GM12878 (cell line): ENCODE data around the gene PRIMPOL. TPM values are rescaled to one million over a fixed set of nuclear protein-coding genes. Genes with fewer than 3 reads are reported as not detected.

Source experiments
- BACH1 ChIP-seq: fragments of 450-650 bp; IDR thresholded peaks from 2 replicates; pipeline ENCODE4 v1.6.1; 2017; ENCODE audit warnings: mild to moderate bottlenecking, borderline replicate concordance
- BCL11A ChIP-seq: IDR thresholded peaks from 2 replicates; pipeline ENCODE4 v1.6.1; 2011; ENCODE audit warnings: low read depth, low read length
- CREM ChIP-seq: IDR thresholded peaks from 2 replicates; pipeline ENCODE4 v1.6.1; 2014; ENCODE audit warnings: antibody characterized with exemption, low read depth
- EED ChIP-seq: sonication (generic); IDR thresholded peaks from 2 replicates; pipeline ENCODE4 v1.6.1; 2016; ENCODE audit warnings: antibody characterized with exemption, low read depth
- ESRRA ChIP-seq: IDR thresholded peaks from 2 replicates; pipeline ENCODE4 v1.6.1; 2012; ENCODE audit warnings: mild to moderate bottlenecking, low read length, improper control_type of control experiment
- FOXM1 ChIP-seq: IDR thresholded peaks from 2 replicates; pipeline ENCODE4 v1.6.1; 2012; ENCODE audit warnings: low read depth, mild to moderate bottlenecking, inconsistent platforms, low read length, moderate library complexity
- HDGF ChIP-seq: fragments of 450-650 bp; IDR thresholded peaks from 2 replicates; pipeline ENCODE4 v1.6.1; 2016; ENCODE audit warnings: antibody characterized with exemption
- KAT2A ChIP-seq: conservative IDR thresholded peaks from 2 replicates; pipeline ENCODE4 v1.6.1; 2011; ENCODE audit warnings: low read depth, low read length; ENCODE audit not compliant: control insufficient read depth
- MTA3 ChIP-seq: IDR thresholded peaks from 2 replicates; pipeline ENCODE4 v1.6.1; 2012; ENCODE audit warnings: low read length, inconsistent platforms, borderline replicate concordance
- MYC ChIP-seq: IDR thresholded peaks from 2 replicates; pipeline ENCODE4 v1.6.1; 2011; ENCODE audit warnings: mild to moderate bottlenecking, low read length, moderate library complexity, inconsistent platforms; ENCODE audit not compliant: insufficient read depth, insufficient replicate concordance, insufficient read length, severe bottlenecking
- NFIC ChIP-seq: IDR thresholded peaks from 2 replicates; pipeline ENCODE4 v1.6.1; 2012; ENCODE audit warnings: low read depth, mild to moderate bottlenecking, inconsistent platforms, low read length, moderate library complexity
- PAX8 ChIP-seq: fragments of 450-650 bp; IDR thresholded peaks from 2 replicates; pipeline ENCODE4 v1.6.1; 2017; ENCODE audit warnings: mild to moderate bottlenecking, moderate library complexity
- RELA ChIP-seq: fragments of 450-650 bp; IDR thresholded peaks from 2 replicates; pipeline ENCODE4 v1.8.0; 2014; ENCODE audit warnings: borderline replicate concordance; ENCODE audit not compliant: partially characterized antibody
- SRF ChIP-seq, 2 experiments: IDR thresholded peaks; 2 replicates each; pipeline ENCODE4 v1.6.1; 2011; ENCODE audit warnings: low read depth in 2 of 2, low read length in 2 of 2, mild to moderate bottlenecking in 1 of 2, moderate library complexity in 1 of 2
- TAF1 ChIP-seq: IDR thresholded peaks from 2 replicates; pipeline ENCODE4 v1.6.1; 2011; ENCODE audit warnings: mild to moderate bottlenecking, low read depth, low read length, borderline replicate concordance
- WRNIP1 ChIP-seq: IDR thresholded peaks from 2 replicates; pipeline ENCODE4 v1.6.1; 2011; ENCODE audit warnings: low read depth, low read length, improper control_type of control experiment, borderline replicate concordance
- YBX1 ChIP-seq: fragments of 450-650 bp; IDR thresholded peaks from 2 replicates; pipeline ENCODE4 v1.6.1; 2016; ENCODE audit warnings: antibody characterized with exemption
- ZNF384 ChIP-seq: IDR thresholded peaks from 2 replicates; pipeline ENCODE4 v1.6.1; 2012; ENCODE audit warnings: low read depth, mild to moderate bottlenecking, low read length, improper control_type of control experiment, borderline replicate concordance
- polyA plus RNA-seq, 11 experiments: library from polyadenylated mRNA; depleted of rRNA in 4 of 11; unstranded in 6 of 11; stranded (reverse) in 5 of 11; fragments of >200 nt; fragmentation: Nextera tagmentation in 4 of 11; fragmentation: Illumina TruSeq in 1 of 11; extraction: Ambion mirVana in 4 of 11; extraction: Trizol in 1 of 11; gene quantifications; 1 replicate in 1 of 11; 2 replicates in 10 of 11; pipeline versions ENCODE4 v1.2.1 to v1.2.3, GENCODE V29; 2011 to 2016; ENCODE audit warnings: inconsistent platforms in 2 of 11, missing spikeins in 2 of 11, low read depth in 1 of 11
- total RNA-seq, 4 experiments: library from RNA; depleted of rRNA in 3 of 4; stranded (reverse); fragments of >200 nt in 3 of 4; fragmentation: Illumina TruSeq in 1 of 4; extraction: Trizol in 1 of 4; gene quantifications; 2 replicates each; pipeline versions ENCODE4 v1.2.1 to v1.2.3, GENCODE V29; 2013 to 2021
- TF ChIP-seq, protein P1 (sequence below): fragments of 450-650 bp; IDR thresholded peaks from 2 replicates; pipeline ENCODE4 v1.6.1; 2017; ENCODE audit warnings: mild to moderate bottlenecking, moderate library complexity
- TF ChIP-seq, protein P2 (sequence below): fragments of 450-650 bp; IDR thresholded peaks from 2 replicates; pipeline ENCODE4 v1.6.1; 2017; ENCODE audit warnings: mild to moderate bottlenecking, low read depth, inconsistent platforms; ENCODE audit not compliant: poor library complexity, severe bottlenecking
- TF ChIP-seq, protein P3 (sequence below): fragments of 450-650 bp; IDR thresholded peaks from 2 replicates; pipeline ENCODE4 v1.6.1; 2017; ENCODE audit warnings: mild to moderate bottlenecking, moderate library complexity

The PRIMPOL gene
- total and polyA plus RNA-seq, 10 of the 15 experiments (the other 5 are each of a cell fraction or from before 2014, with no cell fraction given): 10.6 to 23.7 (median 14.0) TPM

DNA sequence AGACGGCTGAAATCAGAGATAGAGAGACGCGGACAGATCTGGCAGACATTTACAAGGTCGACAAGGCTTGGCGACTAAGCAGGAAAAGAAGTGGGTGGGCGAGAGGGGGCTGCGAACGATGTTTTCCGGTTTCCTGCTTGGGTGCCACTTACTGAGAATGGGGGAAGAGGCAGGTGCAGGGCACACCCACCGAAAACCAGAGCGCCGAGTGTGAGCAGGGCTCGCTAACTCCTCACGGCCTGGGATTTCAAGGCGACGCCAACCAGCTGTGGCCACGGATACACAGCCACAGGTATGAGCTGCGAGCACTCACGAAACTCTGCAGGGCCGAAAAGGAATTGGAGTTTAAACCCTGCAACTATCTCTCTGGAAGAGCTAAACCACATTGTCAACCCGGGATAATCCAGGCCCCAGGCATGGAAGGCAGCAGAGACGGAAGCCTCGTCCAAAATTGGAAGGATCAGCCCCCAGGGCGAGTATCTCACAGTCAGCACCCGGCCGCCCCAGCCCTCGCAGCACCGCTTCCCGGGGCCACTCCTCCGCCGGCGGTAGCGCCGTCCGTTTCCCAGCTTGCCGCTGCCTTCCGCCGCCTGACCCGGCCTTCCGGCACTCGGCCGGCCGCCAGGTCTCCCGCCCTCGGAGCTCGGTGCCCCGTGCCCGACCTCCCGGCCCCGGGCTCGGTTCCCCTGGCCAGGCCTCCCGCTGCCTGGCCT is 1.1 kb upstream of the PRIMPOL start (continued):
- TF ChIP-seq, protein P1, sequence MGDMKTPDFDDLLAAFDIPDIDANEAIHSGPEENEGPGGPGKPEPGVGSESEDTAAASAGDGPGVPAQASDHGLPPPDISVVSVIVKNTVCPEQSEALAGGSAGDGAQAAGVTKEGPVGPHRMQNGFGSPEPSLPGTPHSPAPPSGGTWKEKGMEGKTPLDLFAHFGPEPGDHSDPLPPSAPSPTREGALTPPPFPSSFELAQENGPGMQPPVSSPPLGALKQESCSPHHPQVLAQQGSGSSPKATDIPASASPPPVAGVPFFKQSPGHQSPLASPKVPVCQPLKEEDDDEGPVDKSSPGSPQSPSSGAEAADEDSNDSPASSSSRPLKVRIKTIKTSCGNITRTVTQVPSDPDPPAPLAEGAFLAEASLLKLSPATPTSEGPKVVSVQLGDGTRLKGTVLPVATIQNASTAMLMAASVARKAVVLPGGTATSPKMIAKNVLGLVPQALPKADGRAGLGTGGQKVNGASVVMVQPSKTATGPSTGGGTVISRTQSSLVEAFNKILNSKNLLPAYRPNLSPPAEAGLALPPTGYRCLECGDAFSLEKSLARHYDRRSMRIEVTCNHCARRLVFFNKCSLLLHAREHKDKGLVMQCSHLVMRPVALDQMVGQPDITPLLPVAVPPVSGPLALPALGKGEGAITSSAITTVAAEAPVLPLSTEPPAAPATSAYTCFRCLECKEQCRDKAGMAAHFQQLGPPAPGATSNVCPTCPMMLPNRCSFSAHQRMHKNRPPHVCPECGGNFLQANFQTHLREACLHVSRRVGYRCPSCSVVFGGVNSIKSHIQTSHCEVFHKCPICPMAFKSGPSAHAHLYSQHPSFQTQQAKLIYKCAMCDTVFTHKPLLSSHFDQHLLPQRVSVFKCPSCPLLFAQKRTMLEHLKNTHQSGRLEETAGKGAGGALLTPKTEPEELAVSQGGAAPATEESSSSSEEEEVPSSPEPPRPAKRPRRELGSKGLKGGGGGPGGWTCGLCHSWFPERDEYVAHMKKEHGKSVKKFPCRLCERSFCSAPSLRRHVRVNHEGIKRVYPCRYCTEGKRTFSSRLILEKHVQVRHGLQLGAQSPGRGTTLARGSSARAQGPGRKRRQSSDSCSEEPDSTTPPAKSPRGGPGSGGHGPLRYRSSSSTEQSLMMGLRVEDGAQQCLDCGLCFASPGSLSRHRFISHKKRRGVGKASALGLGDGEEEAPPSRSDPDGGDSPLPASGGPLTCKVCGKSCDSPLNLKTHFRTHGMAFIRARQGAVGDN: no peak
- TF ChIP-seq YBX1 (no peak), WRNIP1 (0 out of 2 replicates have a peak, but pooled peaks have one; percentile 27), CREM (0 out of 2 replicates have a peak, but pooled peaks have one; percentile 13), EED (peak; percentile 35), FOXM1 (no peak), NFIC (no peak), PAX8 (no peak), MTA3 (no peak), SRF (IDR thresholded peaks at IDR 0.05; ENCODE audit: low read depth in 2 of 2, low read length in 2 of 2) (peak in 1 of 2 experiments; percentile 46; a peak in 1 of 4 replicates), ZNF384 (no peak), HDGF (peak; percentile 69; the same call in 1 of the 2 replicates), TAF1 (no peak), ESRRA (no peak), RELA (no peak), KAT2A (no peak), BCL11A (0 out of 2 replicates have a peak, but pooled peaks have one; percentile 17), BACH1 (no peak), MYC (no peak)
- TF ChIP-seq, protein P2, sequence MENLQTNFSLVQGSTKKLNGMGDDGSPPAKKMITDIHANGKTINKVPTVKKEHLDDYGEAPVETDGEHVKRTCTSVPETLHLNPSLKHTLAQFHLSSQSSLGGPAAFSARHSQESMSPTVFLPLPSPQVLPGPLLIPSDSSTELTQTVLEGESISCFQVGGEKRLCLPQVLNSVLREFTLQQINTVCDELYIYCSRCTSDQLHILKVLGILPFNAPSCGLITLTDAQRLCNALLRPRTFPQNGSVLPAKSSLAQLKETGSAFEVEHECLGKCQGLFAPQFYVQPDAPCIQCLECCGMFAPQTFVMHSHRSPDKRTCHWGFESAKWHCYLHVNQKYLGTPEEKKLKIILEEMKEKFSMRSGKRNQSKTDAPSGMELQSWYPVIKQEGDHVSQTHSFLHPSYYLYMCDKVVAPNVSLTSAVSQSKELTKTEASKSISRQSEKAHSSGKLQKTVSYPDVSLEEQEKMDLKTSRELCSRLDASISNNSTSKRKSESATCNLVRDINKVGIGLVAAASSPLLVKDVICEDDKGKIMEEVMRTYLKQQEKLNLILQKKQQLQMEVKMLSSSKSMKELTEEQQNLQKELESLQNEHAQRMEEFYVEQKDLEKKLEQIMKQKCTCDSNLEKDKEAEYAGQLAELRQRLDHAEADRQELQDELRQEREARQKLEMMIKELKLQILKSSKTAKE: peak; percentile 22
- TF ChIP-seq, protein P3, sequence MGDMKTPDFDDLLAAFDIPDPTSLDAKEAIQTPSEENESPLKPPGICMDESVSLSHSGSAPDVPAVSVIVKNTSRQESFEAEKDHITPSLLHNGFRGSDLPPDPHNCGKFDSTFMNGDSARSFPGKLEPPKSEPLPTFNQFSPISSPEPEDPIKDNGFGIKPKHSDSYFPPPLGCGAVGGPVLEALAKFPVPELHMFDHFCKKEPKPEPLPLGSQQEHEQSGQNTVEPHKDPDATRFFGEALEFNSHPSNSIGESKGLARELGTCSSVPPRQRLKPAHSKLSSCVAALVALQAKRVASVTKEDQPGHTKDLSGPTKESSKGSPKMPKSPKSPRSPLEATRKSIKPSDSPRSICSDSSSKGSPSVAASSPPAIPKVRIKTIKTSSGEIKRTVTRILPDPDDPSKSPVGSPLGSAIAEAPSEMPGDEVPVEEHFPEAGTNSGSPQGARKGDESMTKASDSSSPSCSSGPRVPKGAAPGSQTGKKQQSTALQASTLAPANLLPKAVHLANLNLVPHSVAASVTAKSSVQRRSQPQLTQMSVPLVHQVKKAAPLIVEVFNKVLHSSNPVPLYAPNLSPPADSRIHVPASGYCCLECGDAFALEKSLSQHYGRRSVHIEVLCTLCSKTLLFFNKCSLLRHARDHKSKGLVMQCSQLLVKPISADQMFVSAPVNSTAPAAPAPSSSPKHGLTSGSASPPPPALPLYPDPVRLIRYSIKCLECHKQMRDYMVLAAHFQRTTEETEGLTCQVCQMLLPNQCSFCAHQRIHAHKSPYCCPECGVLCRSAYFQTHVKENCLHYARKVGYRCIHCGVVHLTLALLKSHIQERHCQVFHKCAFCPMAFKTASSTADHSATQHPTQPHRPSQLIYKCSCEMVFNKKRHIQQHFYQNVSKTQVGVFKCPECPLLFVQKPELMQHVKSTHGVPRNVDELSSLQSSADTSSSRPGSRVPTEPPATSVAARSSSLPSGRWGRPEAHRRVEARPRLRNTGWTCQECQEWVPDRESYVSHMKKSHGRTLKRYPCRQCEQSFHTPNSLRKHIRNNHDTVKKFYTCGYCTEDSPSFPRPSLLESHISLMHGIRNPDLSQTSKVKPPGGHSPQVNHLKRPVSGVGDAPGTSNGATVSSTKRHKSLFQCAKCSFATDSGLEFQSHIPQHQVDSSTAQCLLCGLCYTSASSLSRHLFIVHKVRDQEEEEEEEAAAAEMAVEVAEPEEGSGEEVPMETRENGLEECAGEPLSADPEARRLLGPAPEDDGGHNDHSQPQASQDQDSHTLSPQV: no peak
